A549 (cell line): Measurements from ENCODE around the gene RTL1.

Experiments
- CEBPB ChIP-seq, 2 experiments: fragments of >200 bp in 1 of 2; sonication (Bioruptor Twin) in 1 of 2; formaldehyde crosslinking in 1 of 2; IDR thresholded peaks; 2 replicates each; pipeline ENCODE4 v1.6.1; 2012 to 2016
- CTCF ChIP-seq: fragments of >200 bp; sonication (Bioruptor Twin); formaldehyde crosslinking; IDR thresholded peaks from 3 replicates; pipeline ENCODE4 v1.5.1; 2016
- EP300 ChIP-seq, 2 experiments: fragments of >200 bp; sonication (Bioruptor Twin); formaldehyde crosslinking; IDR thresholded peaks; 2 replicates in 1 of 2; 3 replicates in 1 of 2; pipeline ENCODE4 v1.6.1; 2016 to 2017
- HMGXB4 ChIP-seq: fragments of 250-450 bp; sonication (Bioruptor Pico); IDR thresholded peaks from 2 replicates; pipeline ENCODE4 v1.5.0; 2021; ENCODE audit warnings: mild to moderate bottlenecking, moderate library complexity, borderline replicate concordance
- KDM1A ChIP-seq: fragments of 200-600 bp; sonication (generic); IDR thresholded peaks from 2 replicates; pipeline ENCODE4 v1.6.1; 2016; ENCODE audit warnings: low read depth, mild to moderate bottlenecking
- POLR2A ChIP-seq: IDR thresholded peaks from 2 replicates; pipeline ENCODE4 v1.6.1; 2012; ENCODE audit warnings: mild to moderate bottlenecking, low read length
- SMC3 ChIP-seq: fragments of >200 bp; sonication (Bioruptor Twin); formaldehyde crosslinking; IDR thresholded peaks from 3 replicates; pipeline ENCODE4 v1.6.1; 2018; ENCODE audit warnings: inconsistent platforms

DNA sequence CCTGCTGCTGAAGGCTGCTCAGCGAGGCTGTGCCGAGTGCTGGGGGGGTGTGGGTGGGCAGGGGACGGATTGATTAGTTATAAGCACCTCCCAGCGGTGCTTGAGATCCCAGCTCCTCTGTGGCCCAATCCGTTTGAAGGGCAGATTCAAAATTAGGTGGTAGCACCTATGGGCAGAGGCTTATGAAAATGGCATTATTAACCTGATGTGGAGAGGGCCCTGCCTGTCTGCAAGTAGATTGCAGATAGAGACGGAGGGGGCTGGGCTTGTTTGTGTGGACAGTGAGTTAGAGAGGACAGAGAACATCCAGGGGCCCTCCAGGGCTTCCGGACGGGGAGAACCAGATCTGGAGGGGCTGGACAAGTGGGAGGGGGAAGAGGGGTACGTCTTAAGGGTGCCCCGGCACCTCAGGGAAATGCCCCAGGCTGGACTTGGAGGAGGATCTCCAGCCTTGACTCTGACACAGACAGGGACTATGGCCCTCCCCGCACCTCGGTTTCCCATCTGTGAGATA, at the start of gene RTL1:
- TF ChIP-seq KDM1A (no peak), CEBPB (IDR thresholded peaks at IDR 0.05) (no peak), SMC3 (no peak), CTCF (no peak), EP300 (IDR thresholded peaks at IDR 0.05) (no peak), HMGXB4 (no peak), POLR2A (no peak)
